ENCODE data around the gene SERP2. TPM values are rescaled to one million over a fixed set of nuclear protein-coding genes. Genes with fewer than 3 reads are reported as not detected.

SERP2 gene
- total RNA-seq, 4 donors from 2014 or later = 0.27 to 1.8 TPM; not detected in 2

GRCh38 chr13:44426461-44426860 is 52.8 kb downstream of the SERP2 start:
- intact Hi-C loops (cut with DNase I; ENCODE audit: low total_unique reads) = no loop called here
- DNase-seq (ENCODE audit: low spot score in 2 of 2) = peak; percentile 6 to 70
- no peak overlapping the region for H3K4me3 ChIP-seq (ENCODE audit: low read depth, poor library complexity, severe bottlenecking)
- TF ChIP-seq POLR2A (IDR thresholded peaks at IDR 0.05) = no peak
- no peak for TF ChIP-seq CTCF (IDR thresholded peaks at IDR 0.05)
- WGBS, 2 donors = 45 to 61% methylated on average over 3 of the region's 3 CpGs

GRCh38 chr13:44429311-44429710 is 55.7 kb downstream of the SERP2 start:
- intact Hi-C loops (cut with DNase I; ENCODE audit: low total_unique reads) = no loop called here
- no peak overlapping the region for H3K4me3 ChIP-seq (ENCODE audit: low read depth, poor library complexity, severe bottlenecking)
- TF ChIP-seq POLR2A (IDR thresholded peaks at IDR 0.05) (no peak), CTCF (IDR thresholded peaks at IDR 0.05) (no peak)
- 61 to 81% methylated on average over 2 of the region's 2 CpGs for WGBS, 2 donors
- DNase-seq (ENCODE audit: low spot score in 2 of 2) = no peak

- intact Hi-C loops (cut with DNase I; ENCODE audit: low total_unique reads) = no loop called here
- WGBS, 2 donors = 75 to 85% methylated on average over 4 of the region's 4 CpGs
- no peak overlapping the region for H3K4me3 ChIP-seq (ENCODE audit: low read depth, poor library complexity, severe bottlenecking)
Measured at GRCh38 chr13:44431150-44431549, 57.5 kb downstream of the SERP2 start.

GRCh38 chr13:44432650-44433049 is 59.0 kb downstream of the SERP2 start:
- DNase-seq (ENCODE audit: low spot score in 2 of 2) = no peak
- WGBS, 2 donors = 77 to 81% methylated on average over 5 of the region's 5 CpGs
- H3K4me3 ChIP-seq (ENCODE audit: low read depth, poor library complexity, severe bottlenecking) = no peak overlapping the region
- intact Hi-C loops (cut with DNase I; ENCODE audit: low total_unique reads) = no loop called here
- no peak for TF ChIP-seq POLR2A (IDR thresholded peaks at IDR 0.05)
- TF ChIP-seq CTCF (IDR thresholded peaks at IDR 0.05) = no peak

More at GRCh38 chr13:44431150-44431549, 57.5 kb downstream of the SERP2 start:
- peak in 1 of 2 donors; percentile 72 for DNase-seq (ENCODE audit: low spot score in 2 of 2)
- TF ChIP-seq POLR2A (IDR thresholded peaks at IDR 0.05) (no peak), CTCF (IDR thresholded peaks at IDR 0.05) (no peak)

- DNase-seq (ENCODE audit: low spot score in 2 of 2) = peak in 1 of 2 donors; percentile 90
- H3K4me3 ChIP-seq (ENCODE audit: low read depth, poor library complexity, severe bottlenecking) = peak overlapping the region; percentile 8
- WGBS, 2 donors = 73 to 77% methylated on average over 15 of the region's 15 CpGs
- TF ChIP-seq POLR2A (IDR thresholded peaks at IDR 0.05) = no peak
- no peak for TF ChIP-seq CTCF (IDR thresholded peaks at IDR 0.05)
- intact Hi-C loops (cut with DNase I; ENCODE audit: low total_unique reads) = no loop called here
Measured at GRCh38 chr13:44433863-44434765, 60.5 kb downstream of the SERP2 start.
